Measurements from ENCODE around the gene SLC22A25.

SLC22A25 gene

DNA sequence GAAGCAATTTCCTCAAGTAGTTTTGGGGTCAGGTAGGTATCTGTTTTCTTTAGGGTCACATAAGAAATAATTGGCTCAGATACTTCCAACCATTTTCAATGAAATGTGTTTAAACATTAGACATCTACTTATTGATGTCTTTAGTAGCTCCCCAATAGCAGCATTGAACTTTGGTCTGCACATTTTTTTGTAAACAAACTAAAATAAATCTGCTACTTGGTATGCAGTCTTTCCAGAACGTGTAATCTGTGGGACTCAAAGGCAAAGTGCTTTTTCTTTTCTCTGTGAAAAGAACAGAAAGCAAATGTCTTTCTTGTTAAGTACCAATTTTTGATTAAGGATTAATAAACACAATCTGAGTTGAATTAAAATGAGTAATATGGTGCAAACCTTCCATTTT lies 13.6 kb downstream of the SLC22A25 start:
- DNase-seq (ENCODE audit: low read depth in 2 of 2), result no peak
- no peak overlapping the region for H3K4me3 ChIP-seq (replicated peaks in 1 of 2; ENCODE audit: low read depth in 2 of 2, low read length in 2 of 2)
- TF ChIP-seq CTCF (IDR thresholded peaks at IDR 0.05; ENCODE audit: low read depth, low read length), result no peak

DNA sequence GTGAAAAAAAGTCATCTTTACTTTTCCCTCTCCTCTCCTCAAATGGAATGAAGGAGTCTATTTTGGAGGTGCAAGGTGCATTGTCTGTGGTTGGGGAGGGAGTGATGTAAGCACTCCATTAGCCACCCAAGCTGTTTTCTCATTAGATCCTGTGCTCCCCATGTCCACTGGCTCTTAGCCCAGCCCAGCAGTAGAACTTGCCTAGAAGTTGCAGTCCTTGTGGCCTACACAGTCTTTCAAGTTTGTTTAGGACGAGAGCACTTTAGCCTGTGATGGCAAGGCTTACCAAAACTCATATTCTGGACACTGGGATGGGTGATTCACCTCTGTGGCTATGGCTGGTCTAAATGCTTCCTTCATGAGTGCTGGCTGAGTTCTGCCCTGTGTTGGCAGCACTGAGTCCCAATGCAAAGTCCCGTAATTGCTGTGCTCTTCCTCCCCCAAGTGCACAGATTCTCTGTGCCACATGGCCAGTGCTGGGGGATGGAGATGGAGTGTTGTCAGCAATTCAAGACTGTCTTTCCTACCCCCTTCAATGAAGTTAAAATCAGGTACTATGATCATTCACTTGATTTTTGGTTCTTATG lies 15.8 kb downstream of the SLC22A25 start:
- TF ChIP-seq CTCF (IDR thresholded peaks at IDR 0.05; ENCODE audit: low read depth, low read length), result no peak
- H3K4me3 ChIP-seq (replicated peaks in 1 of 2; ENCODE audit: low read depth in 2 of 2, low read length in 2 of 2), result no peak overlapping the region
- DNase-seq (ENCODE audit: low read depth in 2 of 2), result no peak

GRCh38 chr11:63226488-63227114 lies 16.8 kb downstream of the SLC22A25 start:
- DNase-seq (ENCODE audit: low read depth in 2 of 2), result no peak
- H3K4me3 ChIP-seq (replicated peaks in 1 of 2; ENCODE audit: low read depth in 2 of 2, low read length in 2 of 2), result no peak overlapping the region
- TF ChIP-seq CTCF (IDR thresholded peaks at IDR 0.05; ENCODE audit: low read depth, low read length), result no peak

DNA sequence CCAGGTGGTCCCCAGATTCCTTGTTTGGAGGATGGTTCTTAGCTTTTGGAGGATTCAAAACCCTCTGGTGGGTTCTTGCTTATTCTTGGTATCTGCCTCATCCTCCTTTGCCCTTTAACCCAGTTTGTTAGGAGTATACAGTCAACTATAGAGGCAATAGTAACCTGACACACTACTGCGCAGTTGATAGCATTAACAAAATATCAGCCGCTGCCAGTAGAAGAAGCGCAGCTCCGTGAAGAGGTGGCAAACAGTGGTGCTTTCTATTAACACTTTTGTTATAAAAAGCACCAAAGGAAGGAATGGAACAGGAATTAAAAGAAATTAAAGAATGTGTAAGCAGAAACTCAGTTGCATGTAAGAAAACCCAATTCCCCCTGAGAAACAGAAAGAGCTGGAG lies 29.3 kb downstream of the SLC22A25 start:
- no peak overlapping the region for H3K4me3 ChIP-seq (replicated peaks in 1 of 2; ENCODE audit: low read depth in 2 of 2, low read length in 2 of 2)
- TF ChIP-seq CTCF (IDR thresholded peaks at IDR 0.05; ENCODE audit: low read depth, low read length), result no peak
- no peak for DNase-seq (ENCODE audit: low read depth in 2 of 2)

DNA sequence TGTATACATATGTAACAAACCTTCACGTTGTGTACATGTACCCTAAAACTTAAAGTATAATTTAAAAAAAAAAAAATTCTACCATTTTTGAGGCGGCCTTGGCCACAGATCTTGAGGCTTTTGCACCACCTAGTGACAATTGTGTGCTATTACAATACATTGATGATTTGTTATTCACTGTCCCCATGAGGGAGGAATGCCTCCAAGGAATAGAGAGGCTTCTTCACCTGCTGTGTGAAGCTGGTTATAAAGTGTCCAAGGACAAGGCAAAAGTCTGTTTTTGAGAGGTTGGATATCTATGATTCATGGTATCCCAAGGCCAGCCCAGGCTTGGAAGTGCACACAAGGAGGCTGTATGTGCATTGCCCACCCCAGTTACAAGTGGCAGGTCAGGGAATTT lies 30.7 kb downstream of the SLC22A25 start:
- DNase-seq (ENCODE audit: low read depth in 2 of 2), result peak; percentile 25 to 55
- peak; percentile 48 for TF ChIP-seq CTCF (IDR thresholded peaks at IDR 0.05; ENCODE audit: low read depth, low read length)
- no peak overlapping the region for H3K4me3 ChIP-seq (replicated peaks in 1 of 2; ENCODE audit: low read depth in 2 of 2, low read length in 2 of 2)

DNA sequence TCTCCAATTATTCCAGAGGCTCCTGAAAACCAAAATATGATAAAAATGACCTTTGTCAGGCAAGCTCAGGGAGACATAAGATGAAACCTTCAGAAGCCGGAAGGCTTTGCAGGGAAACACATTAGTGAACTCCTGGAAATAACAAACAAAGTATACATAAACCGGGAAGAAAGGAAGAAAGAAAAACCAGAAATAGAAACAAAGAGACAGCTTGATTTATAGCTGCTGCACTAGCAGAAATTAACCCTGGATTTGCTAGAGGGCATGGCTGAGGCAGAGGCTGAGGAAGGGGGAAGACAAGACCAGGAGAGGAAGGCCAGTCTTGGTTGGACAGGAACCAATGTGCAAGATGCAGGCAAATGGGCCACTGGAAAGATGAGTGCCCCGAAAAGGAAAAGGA lies 33.3 kb downstream of the SLC22A25 start:
- no peak for TF ChIP-seq CTCF (IDR thresholded peaks at IDR 0.05; ENCODE audit: low read depth, low read length)
- no peak overlapping the region for H3K4me3 ChIP-seq (replicated peaks in 1 of 2; ENCODE audit: low read depth in 2 of 2, low read length in 2 of 2)
- DNase-seq (ENCODE audit: low read depth in 2 of 2), result no peak
